Measurements from ENCODE around the gene NFXL1. TPM values are rescaled to one million over a fixed set of nuclear protein-coding genes. Genes with fewer than 3 reads are reported as not detected.
A peak's percentile ranks its signal among the peaks of the same experiment; 100 is the strongest.

Gene NFXL1
- total and polyA plus RNA-seq, 2 donors (not counting 1 experiment from before 2014, with no cell fraction given): 9.6 to 14.1 TPM

- Histone ChIP-seq H3K4me3 (replicated peaks in 1 of 4; ENCODE audit: control extremely low read depth in 1 of 4, insufficient read depth in 1 of 4, low read depth in 3 of 4, low read length in 4 of 4) (peak overlapping the region; percentile 70 to 96 (median 85)), H2AFZ (ENCODE audit: low read length) (peak overlapping the region; percentile 72), H3K4me1 (ENCODE audit: control insufficient read depth, extremely low read depth, insufficient read depth, low read length) (no peaks in the 10 kb centered on the region), H3K27me3 (ENCODE audit: control insufficient read depth, insufficient read depth, low read length) (no peaks in the 10 kb centered on the region), H3K79me2 (ENCODE audit: control insufficient read depth, insufficient read depth, low read length) (peaks cover 11% of the 10 kb centered on the region), H4K20me1 (ENCODE audit: control insufficient read depth, extremely low read depth, insufficient read depth, low read length) (no peaks in the 10 kb centered on the region), H3K4me2 (ENCODE audit: extremely low read depth, insufficient read depth, low read length) (peak overlapping the region; percentile 59), H3K9me3 (ENCODE audit: control insufficient read depth, insufficient read depth, low read depth, low read length) (no peaks in the 10 kb centered on the region), H3K27ac (ENCODE audit: insufficient read depth, low read length) (peak overlapping the region; percentile 76), H3K36me3 (ENCODE audit: control insufficient read depth, insufficient read depth, low read length) (no peaks in the 10 kb centered on the region), H3K9ac (ENCODE audit: insufficient read depth, low read length) (peak overlapping the region; percentile 72)
- peak; percentile 26 to 66 for DNase-seq (ENCODE audit: low read depth in 2 of 2)
- no peak for TF ChIP-seq EZH2 (IDR thresholded peaks at IDR 0.05; ENCODE audit: low read length, missing control alignments)
- no peak for TF ChIP-seq CTCF (conservative IDR thresholded peaks at IDR 0.05 in 1 of 2, IDR thresholded peaks at IDR 0.05 in 1 of 2; ENCODE audit: low read depth in 1 of 2, low read length in 2 of 2)
Measured at GRCh38 chr4:47913330-47913729, 1.1 kb downstream of the NFXL1 start.

- no peak overlapping the region for H3K9ac ChIP-seq (ENCODE audit: insufficient read depth, low read length)
- TF ChIP-seq CTCF (conservative IDR thresholded peaks at IDR 0.05 in 1 of 2, IDR thresholded peaks at IDR 0.05 in 1 of 2; ENCODE audit: low read depth in 1 of 2, low read length in 2 of 2): no peak
- no peak for TF ChIP-seq EZH2 (IDR thresholded peaks at IDR 0.05; ENCODE audit: low read length, missing control alignments)
- H3K4me1 ChIP-seq (ENCODE audit: control insufficient read depth, extremely low read depth, insufficient read depth, low read length): no peaks in the 10 kb centered on the region
- H3K4me2 ChIP-seq (ENCODE audit: extremely low read depth, insufficient read depth, low read length): no peak overlapping the region
- H3K27ac ChIP-seq (ENCODE audit: insufficient read depth, low read length): no peak overlapping the region
- no peaks in the 10 kb centered on the region for H3K9me3 ChIP-seq (ENCODE audit: control insufficient read depth, insufficient read depth, low read depth, low read length)
- no peaks in the 10 kb centered on the region for H3K27me3 ChIP-seq (ENCODE audit: control insufficient read depth, insufficient read depth, low read length)
- H4K20me1 ChIP-seq (ENCODE audit: control insufficient read depth, extremely low read depth, insufficient read depth, low read length): no peaks in the 10 kb centered on the region
- H3K36me3 ChIP-seq (ENCODE audit: control insufficient read depth, insufficient read depth, low read length): no peaks in the 10 kb centered on the region
- H3K79me2 ChIP-seq (ENCODE audit: control insufficient read depth, insufficient read depth, low read length): peaks cover 2% of the 10 kb centered on the region
- no peak overlapping the region for H2AFZ ChIP-seq (ENCODE audit: low read length)
- DNase-seq (ENCODE audit: low read depth in 2 of 2): peak in 1 of 2 donors; percentile 6
- no peak overlapping the region for H3K4me3 ChIP-seq (replicated peaks in 1 of 4; ENCODE audit: control extremely low read depth in 1 of 4, insufficient read depth in 1 of 4, low read depth in 3 of 4, low read length in 4 of 4)
Measured at GRCh38 chr4:47907089-47907646, 7.2 kb downstream of the NFXL1 start.

GRCh38 chr4:47899639-47900038, 14.7 kb downstream of the NFXL1 start:
- Histone ChIP-seq H4K20me1 (ENCODE audit: control insufficient read depth, extremely low read depth, insufficient read depth, low read length) (no peaks in the 10 kb centered on the region), H3K27me3 (ENCODE audit: control insufficient read depth, insufficient read depth, low read length) (no peaks in the 10 kb centered on the region), H3K36me3 (ENCODE audit: control insufficient read depth, insufficient read depth, low read length) (peaks cover 2% of the 10 kb centered on the region), H3K27ac (ENCODE audit: insufficient read depth, low read length) (no peak overlapping the region), H3K4me3 (replicated peaks in 1 of 4; ENCODE audit: control extremely low read depth in 1 of 4, insufficient read depth in 1 of 4, low read depth in 3 of 4, low read length in 4 of 4) (no peak overlapping the region), H3K4me1 (ENCODE audit: control insufficient read depth, extremely low read depth, insufficient read depth, low read length) (no peaks in the 10 kb centered on the region), H2AFZ (ENCODE audit: low read length) (no peak overlapping the region), H3K9me3 (ENCODE audit: control insufficient read depth, insufficient read depth, low read depth, low read length) (no peaks in the 10 kb centered on the region), H3K79me2 (ENCODE audit: control insufficient read depth, insufficient read depth, low read length) (no peaks in the 10 kb centered on the region), H3K4me2 (ENCODE audit: extremely low read depth, insufficient read depth, low read length) (no peak overlapping the region), H3K9ac (ENCODE audit: insufficient read depth, low read length) (no peak overlapping the region)
- no peak for TF ChIP-seq EZH2 (IDR thresholded peaks at IDR 0.05; ENCODE audit: low read length, missing control alignments)
- TF ChIP-seq CTCF (conservative IDR thresholded peaks at IDR 0.05 in 1 of 2, IDR thresholded peaks at IDR 0.05 in 1 of 2; ENCODE audit: low read depth in 1 of 2, low read length in 2 of 2): no peak
- no peak for DNase-seq (ENCODE audit: low read depth in 2 of 2)
